HepG2 (cell line): ENCODE results near the gene POLE4. TPM values are rescaled to one million over a fixed set of nuclear protein-coding genes. Genes with fewer than 3 reads are reported as not detected.

ENCODE experiments used
- AHDC1 ChIP-seq: sonication (generic); formaldehyde crosslinking; IDR thresholded peaks from 2 replicates; pipeline ENCODE4 v1.5.1; 2020; ENCODE audit warnings: mild to moderate bottlenecking, missing genetic modification reagents, borderline replicate concordance
- ELF4 ChIP-seq: sonication (generic); formaldehyde crosslinking; IDR thresholded peaks from 2 replicates; pipeline ENCODE4 v1.5.0; 2020; ENCODE audit warnings: missing genetic modification reagents, mild to moderate bottlenecking, moderate library complexity, borderline replicate concordance
- FOXC1 ChIP-seq: sonication (generic); formaldehyde crosslinking; IDR thresholded peaks from 2 replicates; pipeline ENCODE4 v1.8.0; 2022; ENCODE audit warnings: mild to moderate bottlenecking, missing genetic modification reagents, borderline replicate concordance
- HMGA1 ChIP-seq: sonication (generic); formaldehyde crosslinking; conservative IDR thresholded peaks from 2 replicates; pipeline ENCODE4 v1.4.0; 2020; ENCODE audit warnings: missing genetic modification reagents
- KAT2B ChIP-seq: fragments of 150-350 bp; IDR thresholded peaks from 2 replicates; pipeline ENCODE4 v1.6.1; 2014; ENCODE audit warnings: low read depth, low read length, borderline replicate concordance
- KMT2B ChIP-seq: IDR thresholded peaks from 2 replicates; pipeline ENCODE4 v1.6.1; 2016; ENCODE audit warnings: missing genetic modification reagents, missing compliant biosample characterization
- NCOA2 ChIP-seq: sonication (generic); formaldehyde crosslinking; IDR thresholded peaks from 2 replicates; pipeline ENCODE4 v1.8.0; 2022; ENCODE audit warnings: inconsistent platforms
- TEAD3 ChIP-seq: optimal IDR thresholded peaks from 2 replicates; pipeline ENCODE3; 2016; ENCODE audit warnings: borderline replicate concordance
- ZBTB1 ChIP-seq: sonication (generic); formaldehyde crosslinking; IDR thresholded peaks from 2 replicates; pipeline ENCODE4 v1.4.0; 2020; ENCODE audit warnings: missing genetic modification reagents, borderline replicate concordance
- ZIK1 ChIP-seq: sonication (generic); formaldehyde crosslinking; IDR thresholded peaks from 2 replicates; pipeline ENCODE4 v1.5.0; 2020; ENCODE audit warnings: mild to moderate bottlenecking, low read depth, missing genetic modification reagents, borderline replicate concordance
- ZNF513 ChIP-seq: sonication (generic); formaldehyde crosslinking; conservative IDR thresholded peaks from 2 replicates; pipeline ENCODE4 v1.5.0; 2020; ENCODE audit warnings: missing genetic modification reagents
- ZNF543 ChIP-seq: sonication (generic); formaldehyde crosslinking; IDR thresholded peaks from 2 replicates; pipeline ENCODE4 v1.4.0; 2020; ENCODE audit warnings: mild to moderate bottlenecking, missing genetic modification reagents
- ZNF547 ChIP-seq: sonication (generic); formaldehyde crosslinking; IDR thresholded peaks from 2 replicates; pipeline ENCODE4 v1.5.1; 2020; ENCODE audit warnings: mild to moderate bottlenecking, missing genetic modification reagents
- ZNF567 ChIP-seq: sonication (generic); formaldehyde crosslinking; IDR thresholded peaks from 2 replicates; pipeline ENCODE4 v1.8.1; 2023; ENCODE audit warnings: mild to moderate bottlenecking, missing genetic modification reagents, borderline replicate concordance
- ZNF747 ChIP-seq: sonication (generic); formaldehyde crosslinking; IDR thresholded peaks from 2 replicates; pipeline ENCODE4 v1.8.1; 2023; ENCODE audit warnings: missing genetic modification reagents, mild to moderate bottlenecking, borderline replicate concordance
- polyA plus RNA-seq, 8 experiments: library from polyadenylated mRNA; depleted of rRNA in 3 of 8; stranded (reverse) in 7 of 8; unstranded in 1 of 8; fragments of >200 nt; fragmentation: Illumina TruSeq in 4 of 8; extraction: Trizol in 4 of 8; gene quantifications; 2 replicates each; pipeline versions ENCODE4 v1.2.1 to v1.2.3, GENCODE V29; 2011 to 2016; ENCODE audit warnings: low read depth in 4 of 8, missing spikeins in 1 of 8, mixed read lengths in 1 of 8; ENCODE audit not compliant: insufficient read depth in 1 of 8
- total RNA-seq, 5 experiments: library from RNA; depleted of rRNA; stranded (reverse); fragments of >200 nt; fragmentation: Illumina TruSeq; extraction: Trizol; gene quantifications; 2 replicates each; pipeline ENCODE4 v1.2.3, GENCODE V29; 2016; ENCODE audit warnings: low read depth in 1 of 5
- TF ChIP-seq, protein P1 (sequence below): sonication (generic); formaldehyde crosslinking; IDR thresholded peaks from 2 replicates; pipeline ENCODE4 v1.8.1; 2023; ENCODE audit warnings: missing genetic modification reagents, inconsistent platforms, borderline replicate concordance

Gene POLE4
- total and polyA plus RNA-seq, 2 of the 13 experiments (the other 11 are each of a cell fraction or from before 2014, with no cell fraction given) = 106 to 116 TPM

- no peak; the same call in 1 of the 2 replicates for TF ChIP-seq AHDC1 (CRISPR knock-in tag)
- TF ChIP-seq ELF4 = peak; percentile 90
- TF ChIP-seq TEAD3 (CRISPR knock-in tag) = peak; percentile 76
- peak; percentile 85; the same call in 1 of the 2 replicates for TF ChIP-seq ZNF543 (CRISPR knock-in tag)
- no peak for TF ChIP-seq HMGA1 (CRISPR knock-in tag)
- TF ChIP-seq NCOA2 = peak; percentile 38
- TF ChIP-seq, protein P1, sequence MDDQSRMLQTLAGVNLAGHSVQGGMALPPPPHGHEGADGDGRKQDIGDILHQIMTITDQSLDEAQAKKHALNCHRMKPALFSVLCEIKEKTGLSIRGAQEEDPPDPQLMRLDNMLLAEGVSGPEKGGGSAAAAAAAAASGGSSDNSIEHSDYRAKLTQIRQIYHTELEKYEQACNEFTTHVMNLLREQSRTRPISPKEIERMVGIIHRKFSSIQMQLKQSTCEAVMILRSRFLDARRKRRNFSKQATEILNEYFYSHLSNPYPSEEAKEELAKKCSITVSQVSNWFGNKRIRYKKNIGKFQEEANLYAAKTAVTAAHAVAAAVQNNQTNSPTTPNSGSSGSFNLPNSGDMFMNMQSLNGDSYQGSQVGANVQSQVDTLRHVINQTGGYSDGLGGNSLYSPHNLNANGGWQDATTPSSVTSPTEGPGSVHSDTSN (CRISPR knock-in tag) = no peak; the same call in none of the 2 replicates
- peak; percentile 79; the same call in 1 of the 2 replicates for TF ChIP-seq ZNF747
- TF ChIP-seq ZNF547 (CRISPR knock-in tag) = peak; percentile 99
- TF ChIP-seq ZIK1 (CRISPR knock-in tag) = peak; percentile 99
- peak; percentile 100 for TF ChIP-seq ZNF567
- TF ChIP-seq FOXC1 (CRISPR knock-in tag) = peak; percentile 100
- peak; percentile 85; the same call in 1 of the 2 replicates for TF ChIP-seq ZNF513 (CRISPR knock-in tag)
- TF ChIP-seq KMT2B (CRISPR knock-in tag) = peak; percentile 89
- TF ChIP-seq ZBTB1 (CRISPR knock-in tag) = no peak
- TF ChIP-seq KAT2B = no peak
Measured at GRCh38 chr2:74958274-74959105, at the start of gene POLE4 (continued).
